Left renal pelvis (tissue), 4 donors: ENCODE data around the gene CELA3A. TPM values are rescaled to one million over a fixed set of nuclear protein-coding genes. Genes with fewer than 3 reads are reported as not detected.
"Not testable (repeated sequence)": the region's sequence is repeated elsewhere in the genome, so short reads cannot be mapped to it uniquely, and the experiment has no call there.

ENCODE experiments used
- DNase-seq, 4 donors: peaks; one replicate each; pipeline ENCODE4 v3.0.0-alpha.2; 2013; ENCODE audit warnings: low read depth in 4 of 4, low spot score in 3 of 4
- polyA plus RNA-seq, 4 donors: library from polyadenylated mRNA; unstranded; fragments of 120-200 nt; gene quantifications; one replicate each; pipeline ENCODE4 v1.2.1, GENCODE V29; 2013; ENCODE audit not compliant: insufficient read length in 4 of 4

The CELA3A gene
- polyA plus RNA-seq: not detected

GRCh38 chr1:22001409-22001808 is at the start of gene CELA3A:
TSS of gene CELA3A (plus strand) at chr1:22001657. CDS start at chr1:22001675, 18 bp downstream.
- DNase-seq: no peak

GRCh38 chr1:21952786-21953520 is 48.5 kb upstream of the CELA3A start:
- DNase-seq: no peak

GRCh38 chr1:21955058-21955457 is 46.4 kb upstream of the CELA3A start:
- no peak for DNase-seq

- no peak for DNase-seq
Measured at GRCh38 chr1:21955501-21956281, 45.8 kb upstream of the CELA3A start.

- DNase-seq: no peak
Measured at GRCh38 chr1:21956720-21957552, 44.5 kb upstream of the CELA3A start.

- DNase-seq: no peak
Measured at GRCh38 chr1:21961337-21961736, 40.1 kb upstream of the CELA3A start.

- DNase-seq: no peak
Measured at GRCh38 chr1:21961799-21962198, 39.7 kb upstream of the CELA3A start.

GRCh38 chr1:21963477-21964217 is 37.8 kb upstream of the CELA3A start:
- DNase-seq: peak in 2 of 4 donors; percentile 45 to 56

GRCh38 chr1:21966247-21967000 is 35.0 kb upstream of the CELA3A start:
- DNase-seq: no peak

- DNase-seq: not testable (repeated sequence)
Measured at GRCh38 chr1:21967216-21967615, 34.2 kb upstream of the CELA3A start.

GRCh38 chr1:21969066-21969465 is 32.4 kb upstream of the CELA3A start:
- not testable (repeated sequence) for DNase-seq

GRCh38 chr1:21970523-21970922 is 30.9 kb upstream of the CELA3A start:
- DNase-seq: not testable (repeated sequence)

- not testable (repeated sequence) for DNase-seq
Measured at GRCh38 chr1:21972973-21973441, 28.4 kb upstream of the CELA3A start.

GRCh38 chr1:21973948-21974347 is 27.5 kb upstream of the CELA3A start:
- DNase-seq: not testable (repeated sequence)

GRCh38 chr1:21974699-21975098 is 26.8 kb upstream of the CELA3A start:
- DNase-seq: not testable (repeated sequence)

- not testable (repeated sequence) for DNase-seq
Measured at GRCh38 chr1:21975296-21975695, 26.2 kb upstream of the CELA3A start.

GRCh38 chr1:21976703-21977239 is 24.7 kb upstream of the CELA3A start, which contains the start of gene CELA3B:
TSS of gene CELA3B (plus strand) at chr1:21977022. CDS start at chr1:21977040, 18 bp downstream.
- DNase-seq: not testable (repeated sequence)

GRCh38 chr1:21978209-21978608 is 23.2 kb upstream of the CELA3A start:
- not testable (repeated sequence) for DNase-seq
